Naive thymus-derived CD4-positive, alpha-beta T cell (primary cell): ENCODE data around the gene MMS19. TPM values are rescaled to one million over a fixed set of nuclear protein-coding genes. Genes with fewer than 3 reads are reported as not detected.
A peak's percentile ranks its signal among the peaks of the same experiment; 100 is the strongest.

Experiments
- ATAC-seq: fragments of 150-1000 bp; cut with Tn5 transposase; 2 replicates; pipeline ENCODE4 v1.10.0; 2021; ENCODE audit warnings: mild to moderate bottlenecking, moderate library complexity
- CTCF ChIA-PET: fragments of 350-600 bp; sonication (Branson Sonifier 250); formaldehyde crosslinking; loops from one replicate; lab custom pipeline; 2021; ENCODE audit warnings: antibody characterized with exemption; lab: Charles Lee
- POLR2A ChIA-PET: fragments of 350-600 bp; sonication (Branson Sonifier 250); formaldehyde crosslinking; loops from one replicate; lab custom pipeline; 2021; ENCODE audit warnings: antibody characterized with exemption, inconsistent platforms; lab: Charles Lee
- DNase-seq, 9 donors: peaks; one replicate each; pipeline versions ENCODE4 v3.0.0 to v3.0.0-alpha.2; 2020 to 2022; ENCODE audit warnings: mixed read lengths in 1 of 9
- H3K27ac ChIP-seq: one replicate; pipeline ENCODE4 v1.7.0; 2013; ENCODE audit warnings: mild to moderate bottlenecking, low read depth, low read length, moderate library complexity
- H3K27me3 ChIP-seq, 2 donors: one replicate each; pipeline ENCODE4 v1.7.0; 2013; ENCODE audit warnings: low read length in 2 of 2, mild to moderate bottlenecking in 2 of 2, moderate library complexity in 2 of 2; ENCODE audit not compliant: control insufficient read depth in 2 of 2, insufficient read depth in 2 of 2
- H3K36me3 ChIP-seq, 3 experiments: 1 replicate in 2 of 3; 2 replicates in 1 of 3; pipeline ENCODE4 v1.7.0; 2013; ENCODE audit warnings: low read length in 3 of 3, mild to moderate bottlenecking in 3 of 3, moderate library complexity in 1 of 3; ENCODE audit not compliant: insufficient read depth in 3 of 3, control insufficient read depth in 2 of 3
- H3K4me1 ChIP-seq, 2 donors: one replicate each; pipeline ENCODE4 v1.7.0; 2013; ENCODE audit warnings: low read length in 2 of 2, mild to moderate bottlenecking in 2 of 2, moderate library complexity in 1 of 2; ENCODE audit not compliant: control insufficient read depth in 2 of 2, insufficient read depth in 2 of 2
- H3K4me3 ChIP-seq: 2 replicates; pipeline ENCODE4 v1.7.0; 2013; ENCODE audit warnings: mild to moderate bottlenecking, low read length
- H3K9me3 ChIP-seq, 3 experiments: 1 replicate in 2 of 3; 2 replicates in 1 of 3; pipeline ENCODE4 v1.7.0; 2013; ENCODE audit warnings: low read length in 3 of 3; ENCODE audit not compliant: control insufficient read depth in 2 of 3
- H3K27ac Mint-ChIP-seq, 9 donors: one replicate each; pipeline ENCODE4 v1.8.0; 2020 to 2022; ENCODE audit warnings: mixed read lengths in 9 of 9, mild to moderate bottlenecking in 8 of 9, moderate library complexity in 5 of 9, inconsistent platforms in 2 of 9
- H3K27me3 Mint-ChIP-seq, 5 donors: one replicate each; pipeline ENCODE4 v1.8.0; 2021 to 2022; ENCODE audit warnings: mixed read lengths in 5 of 5, mild to moderate bottlenecking in 1 of 5
- H3K36me3 Mint-ChIP-seq, 5 donors: one replicate each; pipeline ENCODE4 v1.8.0; 2020 to 2022; ENCODE audit warnings: mixed read lengths in 5 of 5, mild to moderate bottlenecking in 3 of 5, inconsistent platforms in 1 of 5
- H3K4me1 Mint-ChIP-seq, 7 donors: one replicate each; pipeline ENCODE4 v1.8.0; 2020 to 2022; ENCODE audit warnings: mixed read lengths in 7 of 7, mild to moderate bottlenecking in 3 of 7, inconsistent platforms in 1 of 7
- H3K4me3 Mint-ChIP-seq, 10 donors: one replicate each; pipeline ENCODE4 v1.8.0; 2020 to 2022; ENCODE audit warnings: mild to moderate bottlenecking in 10 of 10, mixed read lengths in 10 of 10, moderate library complexity in 6 of 10, inconsistent platforms in 2 of 10
- H3K9me3 Mint-ChIP-seq, 11 donors: one replicate each; pipeline ENCODE4 v1.8.0; 2020 to 2022; ENCODE audit warnings: mixed read lengths in 11 of 11, mild to moderate bottlenecking in 4 of 11, inconsistent platforms in 1 of 11, moderate library complexity in 1 of 11
- intact Hi-C, 2 donors: fragments of 100-400 bp; cut with micrococcal nuclease; formaldehyde crosslinking; loops; one replicate each; pipeline ENCODE4 v1.15.1; 2023
- polyA plus RNA-seq, 2 donors: library from polyadenylated mRNA; unstranded; fragments of 300-500 nt; fragmentation: Illumina TruSeq; gene quantifications; one replicate each; pipeline ENCODE4 v1.2.3, GENCODE V29; 2021
- total RNA-seq, 6 experiments: library from RNA in 5 of 6; stranded (reverse) in 5 of 6; gene quantifications; 1 replicate in 5 of 6; 2 replicates in 1 of 6; pipeline ENCODE4 v1.2.3 and lab custom pipeline; 2021 to 2026

Gene MMS19
- total and polyA plus RNA-seq, 7 experiments from 2014 or later, result 37.4 to 113 (median 82.0) TPM

GRCh38 chr10:97454330-97455036, 43.7 kb downstream of the MMS19 start:
- H3K4me1 Mint-ChIP-seq, result peaks cover 7 to 34% (median 27%) of the 10 kb centered on the region in 7 donors
- Histone ChIP-seq H3K9me3 (no peaks in the 10 kb centered on the region), H3K27ac (peak overlapping the region; percentile 20), H3K4me1 (peaks cover 0 to 6% of the 10 kb centered on the region in 2 donors), H3K4me3 (no peak overlapping the region), H3K27me3 (no peaks in the 10 kb centered on the region), H3K36me3 (peaks cover 9 to 65% (median 26%) of the 10 kb centered on the region in 3 experiments)
- ATAC-seq, result no peak
- H3K27ac Mint-ChIP-seq, result peak overlapping the region; percentile 69 to 98 (median 82)
- H3K36me3 Mint-ChIP-seq, result peaks cover 12 to 47% (median 15%) of the 10 kb centered on the region in 5 donors
- H3K4me3 Mint-ChIP-seq, result peak overlapping the region in 1 of 10 donors; percentile 51
- H3K9me3 Mint-ChIP-seq, result peaks cover 0 to 2% (median 0%) of the 10 kb centered on the region in 11 donors
- no peaks in the 10 kb centered on the region for H3K27me3 Mint-ChIP-seq
- CTCF ChIA-PET, result interaction anchor here (0.9 kb wide), 1 partner anchor 38 kb away, joined by 3 read pairs; no protein-coding TSS in a partner anchor
- intact Hi-C loops, result no loop called here
- DNase-seq, result no peak
- POLR2A ChIA-PET, result interaction anchor here (0.5 to 0.6 kb wide), 2 partner anchors 12 to 366 kb away, joined by 3 read pairs; no protein-coding TSS in a partner anchor

GRCh38 chr10:97452352-97452751, 45.9 kb downstream of the MMS19 start:
- H3K27ac Mint-ChIP-seq, result peak overlapping the region in 4 of 9 donors; percentile 51 to 98 (median 88)
- H3K4me1 Mint-ChIP-seq, result peaks cover 14 to 51% (median 42%) of the 10 kb centered on the region in 7 donors
- H3K36me3 Mint-ChIP-seq, result peaks cover 0 to 32% (median 0%) of the 10 kb centered on the region in 5 donors
- Histone ChIP-seq H3K4me3 (no peak overlapping the region), H3K27ac (peak overlapping the region; percentile 27), H3K9me3 (no peaks in the 10 kb centered on the region), H3K27me3 (no peaks in the 10 kb centered on the region), H3K36me3 (peaks cover 0 to 47% (median 17%) of the 10 kb centered on the region in 3 experiments), H3K4me1 (peaks cover under 1 to 12% of the 10 kb centered on the region in 2 donors)
- intact Hi-C loops, result no loop called here
- no peaks in the 10 kb centered on the region for H3K27me3 Mint-ChIP-seq
- ChIA-PET CTCF (no interaction called here), POLR2A (no interaction called here)
- ATAC-seq, result no peak
- peaks cover 0 to 2% (median 0%) of the 10 kb centered on the region in 11 donors for H3K9me3 Mint-ChIP-seq
- H3K4me3 Mint-ChIP-seq, result no peak overlapping the region
- no peak for DNase-seq

- ChIA-PET CTCF (no interaction called here), POLR2A (no interaction called here)
- no peaks in the 10 kb centered on the region for H3K27me3 ChIP-seq
- peak overlapping the region in 4 of 9 donors; percentile 51 to 98 (median 75) for H3K27ac Mint-ChIP-seq
- no peak overlapping the region for H3K4me3 ChIP-seq
- peaks cover 0 to 27% (median 0%) of the 10 kb centered on the region in 5 donors for H3K36me3 Mint-ChIP-seq
- H3K4me1 ChIP-seq, result peaks cover 6 to 19% of the 10 kb centered on the region in 2 donors
- H3K27me3 Mint-ChIP-seq, result no peaks in the 10 kb centered on the region
- H3K9me3 Mint-ChIP-seq, result peaks cover 0 to 2% (median 0%) of the 10 kb centered on the region in 11 donors
- peaks cover 0 to 40% (median 11%) of the 10 kb centered on the region in 3 experiments for H3K36me3 ChIP-seq
- H3K4me3 Mint-ChIP-seq, result no peak overlapping the region
- DNase-seq (no peak), ATAC-seq (no peak)
- intact Hi-C loops, result no loop called here
- no peak overlapping the region for H3K27ac ChIP-seq
- H3K4me1 Mint-ChIP-seq, result peaks cover 18 to 58% (median 43%) of the 10 kb centered on the region in 7 donors
- no peaks in the 10 kb centered on the region for H3K9me3 ChIP-seq
Observed at GRCh38 chr10:97451605-97452004, 46.6 kb downstream of the MMS19 start.

GRCh38 chr10:97450828-97451227, 47.4 kb downstream of the MMS19 start:
- peaks cover 21 to 66% (median 46%) of the 10 kb centered on the region in 7 donors for H3K4me1 Mint-ChIP-seq
- DNase-seq (no peak), ATAC-seq (no peak)
- CTCF ChIA-PET, result no interaction called here
- Histone ChIP-seq H3K4me1 (peaks cover 10 to 22% of the 10 kb centered on the region in 2 donors), H3K36me3 (peaks cover 0 to 33% (median 11%) of the 10 kb centered on the region in 3 experiments), H3K4me3 (no peak overlapping the region), H3K9me3 (no peaks in the 10 kb centered on the region), H3K27me3 (no peaks in the 10 kb centered on the region), H3K27ac (peak overlapping the region; percentile 2)
- H3K9me3 Mint-ChIP-seq, result peaks cover 0 to 2% (median 0%) of the 10 kb centered on the region in 11 donors
- POLR2A ChIA-PET, result no interaction called here
- peak overlapping the region in 1 of 10 donors; percentile 0 for H3K4me3 Mint-ChIP-seq
- peaks cover 0 to 19% (median 0%) of the 10 kb centered on the region in 5 donors for H3K36me3 Mint-ChIP-seq
- H3K27me3 Mint-ChIP-seq, result no peaks in the 10 kb centered on the region
- peak overlapping the region in 7 of 9 donors; percentile 14 to 98 (median 72) for H3K27ac Mint-ChIP-seq
- intact Hi-C loops, result no loop called here

- no peaks in the 10 kb centered on the region for H3K9me3 Mint-ChIP-seq
- peak within 1 kb of the TSS; percentile 89 to 99 (median 98) for H3K4me3 Mint-ChIP-seq
- peak; percentile 67 to 93 (median 89) for DNase-seq
- H3K4me1 Mint-ChIP-seq, result peaks cover 32 to 69% (median 44%) of the 10 kb centered on the region in 7 donors
- POLR2A ChIA-PET, result interaction anchor here (2.1 kb wide), 1 partner anchor 45 kb away, joined by 8 read pairs; the partner anchor contains the start of gene RRP12
- no peaks in the 10 kb centered on the region for H3K27me3 Mint-ChIP-seq
- H3K27ac Mint-ChIP-seq, result peak within 1 kb of the TSS; percentile 86 to 97 (median 93)
- intact Hi-C loops, result loop anchor here (1.0 to 5.0 kb wide), 14 partner anchors 10 to 241 kb away; partner anchors contain the start of genes ARHGAP19 (in 2 of the 2), FRAT1 (in 2 of the 2), MMS19 (in 2 of the 2) and PI4K2A (in 2 of the 2)
- CTCF ChIA-PET, result interaction anchor here (0.9 to 1.1 kb wide), 2 partner anchors 16 to 41 kb away, joined by 4 to 5 read pairs; no protein-coding TSS in a partner anchor
- H3K27ac ChIP-seq, result peak within 1 kb of the TSS; percentile 80
- H3K36me3 ChIP-seq, result peaks cover 0 to 23% (median 2%) of the 10 kb centered on the region in 3 experiments
- H3K27me3 ChIP-seq, result no peaks in the 10 kb centered on the region
- H3K4me1 ChIP-seq, result peaks cover 19 to 29% of the 10 kb centered on the region in 2 donors
- H3K4me3 ChIP-seq, result peak within 1 kb of the TSS; percentile 98
- peak; percentile 99 for ATAC-seq
- no peaks in the 10 kb centered on the region for H3K9me3 ChIP-seq
- peaks cover 0 to 10% (median 0%) of the 10 kb centered on the region in 5 donors for H3K36me3 Mint-ChIP-seq
Observed at GRCh38 chr10:97445722-97446639, 52.2 kb downstream of the MMS19 start, which contains the start of the genes EXOSC1 and ZDHHC16. TSS of gene EXOSC1 (minus strand) at chr10:97446006. CDS start at chr10:97445985, 21 bp downstream. TSS of gene ZDHHC16 (plus strand) at chr10:97446175. CDS start at chr10:97451676, 5,501 bp downstream.
